ENCODE measurements around the gene ATMIN.

Gene ATMIN

GRCh38 chr16:81071805-81072204 lies 36.2 kb downstream of the ATMIN start:
- no peak for DNase-seq

GRCh38 chr16:81073560-81074330 lies 38.1 kb downstream of the ATMIN start:
- no peak for DNase-seq

GRCh38 chr16:81076566-81077075 lies 41.0 kb downstream of the ATMIN start:
- peak; percentile 77 for DNase-seq

- peak; percentile 83 for DNase-seq
Observed at GRCh38 chr16:81077076-81077940, 41.7 kb downstream of the ATMIN start, which contains the start of gene C16orf46. Gene C16orf46 (minus strand): TSS chr16:81077238. CDS start chr16:81063955, 13,283 bp downstream.

- DNase-seq = no peak
Observed at GRCh38 chr16:81080233-81080632, 44.6 kb downstream of the ATMIN start.

GRCh38 chr16:81081014-81081413 lies 45.4 kb downstream of the ATMIN start:
- DNase-seq = no peak

- DNase-seq = no peak
Observed at GRCh38 chr16:81088836-81089235, 53.2 kb downstream of the ATMIN start.

GRCh38 chr16:81094771-81095251 lies 59.2 kb downstream of the ATMIN start:
- no peak for DNase-seq

- DNase-seq = no peak
Observed at GRCh38 chr16:81095653-81095952, 60.0 kb downstream of the ATMIN start.

GRCh38 chr16:81095953-81096714 lies 60.5 kb downstream of the ATMIN start, which contains the start of gene GCSH:
Gene GCSH (minus strand): TSS chr16:81096395. CDS start chr16:81096278, 117 bp downstream.
- DNase-seq = peak; percentile 93

GRCh38 chr16:81096715-81097208 lies 61.1 kb downstream of the ATMIN start:
- DNase-seq = no peak

Data from KG1 (cell line).